HG02973 (cell line): ENCODE results near the gene NAA11.

Source experiments
- ATAC-seq: cut with Tn5 transposase; IDR thresholded peaks from one replicate; pipeline ENCODE4 v1.9.1; 2021; ENCODE audit warnings: moderate library complexity; ENCODE audit not compliant: unreplicated experiment

Gene NAA11

GRCh38 chr4:79325864-79326328, at the start of gene NAA11:
Gene NAA11 (minus strand): TSS chr4:79326061. CDS start chr4:79325877, 184 bp downstream.
- ATAC-seq: no peak

GRCh38 chr4:79370026-79370425, 44.2 kb upstream of the NAA11 start:
- ATAC-seq: no peak

GRCh38 chr4:79367096-79367495, 41.2 kb upstream of the NAA11 start:
- no peak for ATAC-seq

- ATAC-seq: no peak
These were observed 40.6 kb upstream of the NAA11 start for GRCh38 chr4:79366422-79366821.

GRCh38 chr4:79364061-79364460, 38.2 kb upstream of the NAA11 start:
- no peak for ATAC-seq

- no peak for ATAC-seq
These were observed 36.8 kb upstream of the NAA11 start for GRCh38 chr4:79362626-79363025.

- no peak for ATAC-seq
These were observed 34.1 kb upstream of the NAA11 start for GRCh38 chr4:79360006-79360405.

- ATAC-seq: no peak
These were observed 32.6 kb upstream of the NAA11 start for GRCh38 chr4:79358438-79358837.

GRCh38 chr4:79357365-79357764, 31.5 kb upstream of the NAA11 start:
- no peak for ATAC-seq

- ATAC-seq: no peak
These were observed 27.2 kb upstream of the NAA11 start for GRCh38 chr4:79353075-79353474.

- ATAC-seq: no peak
These were observed 22.5 kb upstream of the NAA11 start for GRCh38 chr4:79348405-79348804.

GRCh38 chr4:79341893-79342653, 16.2 kb upstream of the NAA11 start:
- ATAC-seq: no peak

GRCh38 chr4:79340568-79340967, 14.7 kb upstream of the NAA11 start:
- no peak for ATAC-seq

GRCh38 chr4:79338148-79338547, 12.3 kb upstream of the NAA11 start:
- ATAC-seq: no peak

GRCh38 chr4:79334783-79335182, 8.9 kb upstream of the NAA11 start:
- ATAC-seq: no peak

GRCh38 chr4:79334341-79334740, 8.5 kb upstream of the NAA11 start:
- no peak for ATAC-seq

GRCh38 chr4:79331126-79331876, 5.4 kb upstream of the NAA11 start:
- no peak for ATAC-seq

- no peak for ATAC-seq
These were observed 4.9 kb upstream of the NAA11 start for GRCh38 chr4:79330720-79331119.

- no peak for ATAC-seq
These were observed 425 bp downstream of the NAA11 start for GRCh38 chr4:79325436-79325835.

- no peak for ATAC-seq
These were observed 5.9 kb downstream of the NAA11 start for GRCh38 chr4:79319975-79320374.

- ATAC-seq: no peak
These were observed 8.2 kb downstream of the NAA11 start for GRCh38 chr4:79317711-79318110.

GRCh38 chr4:79315891-79316290, 10.0 kb downstream of the NAA11 start:
- ATAC-seq: no peak
